HCT116 (cell line): Measurements from ENCODE around the gene PIAS2. TPM values are rescaled to one million over a fixed set of nuclear protein-coding genes. Genes with fewer than 3 reads are reported as not detected.

ENCODE experiments used
- ATAC-seq: fragments of 200-7000 bp; cut with Tn5 transposase; 2 replicates; pipeline ENCODE4 v1.9.1; 2020; ENCODE audit warnings: mild to moderate bottlenecking, moderate library complexity
- BruUV-seq: library from RNA; stranded (reverse); fragments of 400-500 nt; replicated peaks from 2 replicates; lab custom pipeline; 2021; lab: Mats Ljungman, UMichigan
- CTCF ChIA-PET: fragments of 300-600 bp; sonication (Branson Sonifier 250); formaldehyde crosslinking; loops from one replicate; lab custom pipeline; 2021; ENCODE audit warnings: antibody characterized with exemption; lab: Charles Lee
- POLR2A ChIA-PET: fragments of 300-600, 350-600 bp; sonication (Branson Sonifier 250); formaldehyde crosslinking; loops from one replicate; lab custom pipeline; 2021; ENCODE audit warnings: antibody characterized with exemption; lab: Charles Lee
- RAD21 ChIA-PET, 2 experiments: fragments of 300-600 bp; sonication (Branson Sonifier 250); formaldehyde crosslinking; loops; one replicate each; lab custom pipeline; 2023; ENCODE audit warnings: low total read pairs in 2 of 2; ENCODE audit not compliant: uncharacterized antibody in 2 of 2, unreplicated experiment in 2 of 2, low non-redundant PET in 1 of 2; lab: Charles Lee
- DNase-seq: peaks from one replicate; pipeline ENCODE4 v3.0.0-alpha.2; 2010; ENCODE audit warnings: low read depth, low spot score
- H2AFZ ChIP-seq: fragments of 200-600 bp; shearing (Covaris generic), sonication (generic); 2 replicates; pipeline ENCODE4 v1.6.1; 2017; ENCODE audit warnings: low read depth, mixed run types, mixed read lengths, antibody characterized with exemption, low read length; ENCODE audit not compliant: poor library complexity, severe bottlenecking
- H3K27ac ChIP-seq: 2 replicates; pipeline ENCODE4 v1.5.1; 2012; ENCODE audit warnings: low read depth, low read length
- H3K27me3 ChIP-seq: fragments of 200-600 bp; sonication (generic); 2 replicates; pipeline ENCODE4 v1.6.1; 2016; ENCODE audit warnings: mixed run types, low read length, mixed read lengths; ENCODE audit not compliant: insufficient read depth
- H3K36me3 ChIP-seq, 2 experiments: fragments of 200-500 bp in 1 of 2; fragments of 200-600 bp in 1 of 2; sonication (Bioruptor generic) in 1 of 2; sonication (generic) in 1 of 2; 2 replicates each; pipeline versions ENCODE4 v1.5.1 to v1.6.1; 2014 to 2016; ENCODE audit warnings: low read length in 2 of 2, inconsistent platforms in 1 of 2, mixed read lengths in 1 of 2, mixed run types in 1 of 2; ENCODE audit not compliant: insufficient read depth in 2 of 2, control insufficient read depth in 1 of 2
- H3K4me1 ChIP-seq, 2 experiments: fragments of 200-600 bp in 1 of 2; sonication (generic) in 1 of 2; 2 replicates each; pipeline versions ENCODE4 v1.5.1 to v1.6.1; 2012 to 2017; ENCODE audit warnings: low read length in 2 of 2, inconsistent platforms in 1 of 2, mild to moderate bottlenecking in 1 of 2, mixed read lengths in 1 of 2, mixed run types in 1 of 2, moderate library complexity in 1 of 2; ENCODE audit not compliant: insufficient read depth in 2 of 2, control insufficient read depth in 1 of 2
- H3K4me2 ChIP-seq: fragments of 200-600 bp; sonication (generic); 2 replicates; pipeline ENCODE4 v1.6.1; 2017; ENCODE audit warnings: mixed run types, low read length, mixed read lengths
- H3K4me3 ChIP-seq, 2 experiments: fragments of 200-600 bp in 1 of 2; sonication (generic) in 1 of 2; replicated peaks in 1 of 2; 2 replicates each; pipeline ENCODE4 v1.5.1; 2011 to 2016; ENCODE audit warnings: low read length in 2 of 2, control low read depth in 1 of 2, low read depth in 1 of 2, mild to moderate bottlenecking in 1 of 2, mixed read lengths in 1 of 2, mixed run types in 1 of 2
- H3K79me2 ChIP-seq: fragments of 200-600 bp; sonication (generic); 2 replicates; pipeline ENCODE4 v1.6.1; 2017; ENCODE audit warnings: mild to moderate bottlenecking, mixed run types, low read length, moderate library complexity, mixed read lengths; ENCODE audit not compliant: insufficient read depth
- H3K9ac ChIP-seq: fragments of 200-600 bp; sonication (generic); 2 replicates; pipeline ENCODE4 v1.6.1; 2016; ENCODE audit warnings: low read length, mixed read lengths
- H3K9me2 ChIP-seq: fragments of 200-600 bp; sonication (generic), shearing (Covaris generic); 2 replicates; pipeline ENCODE4 v1.6.1; 2017; ENCODE audit warnings: mixed run types, mild to moderate bottlenecking, moderate library complexity; ENCODE audit not compliant: insufficient read depth
- H3K9me3 ChIP-seq, 2 experiments: fragments of 200-500 bp in 1 of 2; fragments of 200-600 bp in 1 of 2; sonication (Bioruptor generic) in 1 of 2; sonication (generic) in 1 of 2; 2 replicates each; pipeline ENCODE4 v1.6.1; 2014 to 2017; ENCODE audit warnings: low read length in 2 of 2, mixed read lengths in 2 of 2, inconsistent platforms in 1 of 2, low read depth in 1 of 2, mild to moderate bottlenecking in 1 of 2, mixed run types in 1 of 2, moderate library complexity in 1 of 2; ENCODE audit not compliant: control insufficient read depth in 1 of 2, insufficient read depth in 1 of 2
- H4K20me1 ChIP-seq: fragments of 200-600 bp; sonication (generic), shearing (Covaris generic); 2 replicates; pipeline ENCODE4 v1.6.1; 2017; ENCODE audit warnings: mixed run types, mild to moderate bottlenecking, moderate library complexity; ENCODE audit not compliant: insufficient read depth
- ATF3 ChIP-seq: IDR thresholded peaks from 2 replicates; pipeline ENCODE4 v1.6.1; 2012
- CEBPB ChIP-seq: IDR thresholded peaks from 2 replicates; pipeline ENCODE4 v1.6.1; 2012; ENCODE audit warnings: low read depth
- CTCF ChIP-seq, 3 experiments: fragments of 200-600 bp in 1 of 3; sonication (generic) in 1 of 3; IDR thresholded peaks in 2 of 3; conservative IDR thresholded peaks in 1 of 3; 2 replicates each; pipeline ENCODE4 v1.5.1; 2012 to 2017; ENCODE audit warnings: low read depth in 2 of 3, low read length in 2 of 3, antibody characterized with exemption in 1 of 3, borderline replicate concordance in 1 of 3, control low read depth in 1 of 3, mild to moderate bottlenecking in 1 of 3, mixed read lengths in 1 of 3, mixed run types in 1 of 3, moderate library complexity in 1 of 3; ENCODE audit not compliant: insufficient read depth in 1 of 3
- EZH2 ChIP-seq: fragments of 200-600 bp; sonication (generic); IDR thresholded peaks from 2 replicates; pipeline ENCODE4 v1.6.1; 2017; ENCODE audit warnings: antibody characterized with exemption, mixed run types
- JUND ChIP-seq: IDR thresholded peaks from 2 replicates; pipeline ENCODE4 v1.6.1; 2012
- MAX ChIP-seq: IDR thresholded peaks from 2 replicates; pipeline ENCODE4 v1.6.1; 2012
- POLR2A ChIP-seq: IDR thresholded peaks from 2 replicates; pipeline ENCODE4 v1.7.0; 2011; ENCODE audit warnings: borderline replicate concordance; ENCODE audit not compliant: insufficient read depth, insufficient read length; ENCODE audit errors: extremely low read depth
- RAD21 ChIP-seq: IDR thresholded peaks from 2 replicates; pipeline ENCODE4 v1.6.1; 2012; ENCODE audit warnings: low read depth, mild to moderate bottlenecking
- SIN3A ChIP-seq: IDR thresholded peaks from 2 replicates; pipeline ENCODE4 v1.6.1; 2012; ENCODE audit warnings: low read depth
- ZBTB33 ChIP-seq: IDR thresholded peaks from 2 replicates; pipeline ENCODE4 v1.6.1; 2011; ENCODE audit warnings: mild to moderate bottlenecking, low read length, moderate library complexity; ENCODE audit not compliant: insufficient replicate concordance; ENCODE audit errors: extremely low read depth
- ZFX ChIP-seq: fragments of 450-650 bp; IDR thresholded peaks from 2 replicates; pipeline ENCODE4 v1.6.1; 2017
- ZNF274 ChIP-seq: fragments of 200-500 bp; sonication (Bioruptor generic); IDR thresholded peaks from 2 replicates; pipeline ENCODE4 v1.6.1; 2014; ENCODE audit warnings: mild to moderate bottlenecking, low read depth, low read length, inconsistent platforms
- intact Hi-C: fragments of 100-400 bp; cut with micrococcal nuclease; formaldehyde crosslinking; loops from 2 replicates; pipeline ENCODE4 v1.10.0; 2022
- total RNA-seq: library from RNA; stranded (reverse); gene quantifications from one replicate; pipeline ENCODE4 v1.2.1, GENCODE V29; 2021; ENCODE audit not compliant: unreplicated experiment

The PIAS2 gene
- total RNA-seq, 1 experiment from 2014 or later: 31.7 TPM

- H3K36me3 ChIP-seq: no peaks in the 10 kb centered on the region
- no peaks in the 10 kb centered on the region for H3K27me3 ChIP-seq
- no peak for DNase-seq
- H3K4me1 ChIP-seq: peaks cover 4 to 18% of the 10 kb centered on the region in 2 experiments; a peak in 3 of 4 replicates
- peaks cover 12% of the 10 kb centered on the region for H3K79me2 ChIP-seq
- POLR2A ChIA-PET: no interaction called here
- H2AFZ ChIP-seq: no peak overlapping the region
- intact Hi-C loops: no loop called here
- no TSS peak for BruUV-seq
- no peak overlapping the region for H3K4me2 ChIP-seq
- no peaks in the 10 kb centered on the region for H3K9me2 ChIP-seq
- H3K27ac ChIP-seq: no peak overlapping the region
- CTCF ChIA-PET: no interaction called here
- no peak overlapping the region for H3K9ac ChIP-seq
- ATAC-seq: no peak
- H4K20me1 ChIP-seq: no peaks in the 10 kb centered on the region
- no peaks in the 10 kb centered on the region for H3K9me3 ChIP-seq
- TF ChIP-seq MAX: no peak
- RAD21 ChIA-PET: no interaction called here
- H3K4me3 ChIP-seq: no peak overlapping the region
These were observed 3.3 kb upstream of the PIAS2 start for GRCh38 chr18:46920653-46921052.

- Histone ChIP-seq H3K4me1 (peaks cover 4 to 18% of the 10 kb centered on the region in 2 experiments; a peak in 3 of 4 replicates), H3K79me2 (peaks cover 18% of the 10 kb centered on the region), H4K20me1 (no peaks in the 10 kb centered on the region), H2AFZ (no peak overlapping the region), H3K36me3 (no peaks in the 10 kb centered on the region), H3K27me3 (no peaks in the 10 kb centered on the region), H3K9me2 (no peaks in the 10 kb centered on the region), H3K4me2 (no peak overlapping the region), H3K4me3 (no peak overlapping the region), H3K9ac (no peak overlapping the region), H3K9me3 (no peaks in the 10 kb centered on the region), H3K27ac (no peak overlapping the region)
- ATAC-seq: no peak
- ChIA-PET CTCF (no interaction called here), RAD21 (no interaction called here), POLR2A (no interaction called here)
- DNase-seq: no peak
- no TSS peak for BruUV-seq
- no peak for TF ChIP-seq ZBTB33
- no peak for TF ChIP-seq EZH2
- TF ChIP-seq ZFX: no peak
- TF ChIP-seq CTCF (IDR thresholded peaks at IDR 0.05 in 2 of 3, conservative IDR thresholded peaks at IDR 0.05 in 1 of 3; ENCODE audit: borderline replicate concordance in 1 of 3, insufficient read depth in 1 of 3, low read depth in 2 of 3, low read length in 2 of 3): no peak
- no peak for TF ChIP-seq SIN3A
- no peak for TF ChIP-seq CEBPB
- TF ChIP-seq JUND: no peak
- no peak for TF ChIP-seq ATF3
- TF ChIP-seq RAD21: no peak
- no peak for TF ChIP-seq POLR2A
- TF ChIP-seq MAX: no peak
- no peak for TF ChIP-seq ZNF274
- intact Hi-C loops: no loop called here
These were observed 2.8 kb upstream of the PIAS2 start for GRCh38 chr18:46920067-46920466.
